NCI-H69 (cell line): ENCODE results near the gene FEZ2.

ENCODE experiments used
- DNase-seq: peaks from one replicate; lab custom pipeline; 2025; lab: John Stamatoyannopoulos, UW

FEZ2 gene

DNA sequence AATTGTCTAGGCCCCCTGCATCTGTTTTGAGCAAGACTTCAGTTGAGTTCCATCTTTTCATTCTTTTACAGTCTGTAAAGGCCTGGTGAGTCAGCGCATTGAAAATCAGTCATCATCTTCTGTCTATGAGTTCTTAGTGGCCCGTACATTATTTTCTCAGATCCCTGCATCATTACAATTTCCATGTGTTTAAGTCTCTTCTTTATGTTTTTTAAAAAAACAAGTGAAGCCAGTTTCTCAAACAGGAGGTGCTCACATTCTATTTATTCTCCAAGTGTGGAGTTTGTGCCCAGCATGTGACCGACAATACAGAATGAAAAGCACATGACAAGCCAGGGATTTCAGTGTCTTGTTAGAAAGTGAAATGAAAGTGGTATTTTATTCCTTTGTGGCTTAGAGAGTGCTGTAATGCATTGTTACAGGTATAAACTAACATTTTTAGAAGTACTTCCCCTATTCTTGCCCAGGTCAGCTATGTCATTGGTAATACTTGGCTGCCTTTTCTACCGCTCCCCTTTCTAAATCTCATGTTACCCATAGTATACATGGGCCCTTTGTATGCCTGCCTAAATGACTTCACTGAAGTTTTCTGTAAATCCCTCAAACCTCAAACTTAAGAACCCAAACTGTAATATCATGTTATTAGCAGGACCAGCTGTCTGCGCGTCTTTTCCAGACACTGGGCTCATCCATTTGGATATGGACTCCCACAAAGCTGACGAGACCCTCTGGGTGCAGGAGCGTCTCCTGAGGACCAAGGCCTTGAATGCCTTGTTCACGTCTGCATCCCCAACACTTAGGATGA is 67.6 kb downstream of the FEZ2 start:
- no peak for DNase-seq

DNA sequence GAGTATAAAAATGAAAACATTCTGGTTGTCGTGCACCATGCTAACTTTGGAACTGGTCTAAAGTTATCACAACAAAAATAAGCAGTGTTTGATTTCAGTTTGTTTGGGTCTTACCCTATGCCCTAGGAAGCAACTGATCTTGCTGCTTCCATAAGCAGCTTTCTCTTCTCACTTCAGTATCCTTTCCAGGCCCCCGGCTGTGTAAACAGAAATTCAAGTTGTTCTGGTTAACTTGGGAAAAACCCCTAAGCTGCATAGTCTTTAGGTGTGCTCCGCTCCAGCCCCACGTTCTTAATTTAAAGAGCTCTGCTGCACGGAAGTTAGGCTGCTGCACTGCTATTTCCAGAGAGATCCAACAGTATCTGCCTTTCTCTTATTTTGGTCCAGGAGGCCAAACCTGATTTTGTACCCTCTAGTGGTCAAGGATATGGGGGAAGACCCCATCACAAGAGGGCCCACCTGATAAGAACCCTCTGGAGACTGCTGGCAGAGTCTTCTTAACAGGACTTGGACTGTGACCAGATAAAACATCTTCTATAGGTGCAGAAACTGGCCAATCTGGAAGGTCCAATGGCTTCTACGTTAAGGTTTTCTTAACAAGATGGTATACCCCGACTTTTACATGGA is 69.1 kb downstream of the FEZ2 start:
- DNase-seq: no peak

DNA sequence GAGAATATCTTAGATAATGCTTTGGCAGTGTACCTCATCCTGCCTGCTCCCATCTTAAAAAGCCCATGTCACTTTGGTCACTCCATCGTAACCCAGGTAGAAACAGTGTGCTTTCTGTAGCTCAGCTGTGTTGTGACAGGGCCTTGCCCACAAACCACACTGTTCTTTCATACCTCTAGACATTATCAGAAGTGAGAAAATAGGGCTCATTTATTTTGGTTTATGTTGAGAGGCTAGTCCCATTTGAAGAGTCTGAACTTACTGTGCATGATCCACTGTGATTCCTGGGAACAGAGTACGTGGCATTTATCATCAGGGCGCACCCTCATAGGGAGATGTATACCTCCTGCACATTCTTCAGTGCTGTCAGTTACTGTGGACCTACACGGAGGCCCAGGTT is 69.7 kb downstream of the FEZ2 start:
- no peak for DNase-seq

DNA sequence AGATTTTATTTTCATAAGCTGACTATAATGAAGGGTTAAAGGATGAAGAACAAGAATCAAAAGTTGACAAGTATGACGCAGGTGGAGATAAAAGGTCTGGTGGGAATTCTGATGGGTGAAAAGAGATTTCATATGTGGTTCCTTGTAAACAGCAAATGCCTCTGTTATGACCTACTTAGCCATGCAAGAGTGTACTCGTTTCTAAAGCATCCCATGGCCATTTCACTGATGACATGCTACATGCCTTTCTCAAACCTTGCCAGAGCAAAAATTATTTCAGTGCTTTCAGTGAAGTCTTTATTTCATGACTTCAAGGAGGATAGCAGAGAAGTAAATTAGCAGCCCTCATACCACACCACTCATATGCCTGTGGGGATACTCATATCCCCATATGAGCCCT is 71.7 kb downstream of the FEZ2 start:
- DNase-seq: no peak

DNA sequence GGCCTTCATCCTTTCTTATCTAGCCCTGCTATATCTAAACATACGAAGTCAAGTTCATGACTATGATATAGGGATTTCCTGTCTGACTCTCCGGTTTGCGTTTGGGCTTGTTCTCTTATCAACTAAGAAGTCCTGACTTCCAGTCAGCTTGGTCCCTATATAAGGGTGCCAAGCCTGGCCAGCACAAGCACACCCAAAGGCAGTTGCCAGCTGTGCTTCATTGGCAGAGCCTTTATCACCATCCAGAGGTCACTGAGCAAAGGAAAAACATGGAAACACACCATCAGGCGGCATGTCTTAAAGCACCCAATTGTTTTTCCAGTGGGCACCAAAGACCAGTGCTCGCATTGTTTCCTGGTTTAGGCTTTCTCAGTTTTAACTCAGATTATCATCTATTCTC is 72.7 kb downstream of the FEZ2 start:
- DNase-seq: no peak

DNA sequence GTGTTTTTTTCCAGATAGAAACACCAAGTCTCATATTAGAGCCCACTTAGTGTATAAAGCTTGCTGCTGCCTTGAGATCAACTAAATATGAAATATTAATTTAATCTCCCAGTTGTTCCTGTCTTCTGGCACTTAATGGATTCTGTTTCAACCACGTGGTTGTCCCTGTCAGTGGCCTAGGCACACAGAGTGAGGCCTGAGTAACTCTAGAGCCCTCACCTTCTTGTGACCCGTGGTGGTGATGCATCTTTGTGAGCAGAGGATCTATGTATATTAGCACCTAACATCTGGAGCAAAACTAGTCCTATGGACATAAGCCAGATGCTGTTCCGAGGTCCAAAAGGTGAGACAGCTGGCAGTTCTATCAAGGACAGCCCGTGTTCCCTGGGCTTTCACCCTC is 74.8 kb downstream of the FEZ2 start:
- DNase-seq: no peak

DNA sequence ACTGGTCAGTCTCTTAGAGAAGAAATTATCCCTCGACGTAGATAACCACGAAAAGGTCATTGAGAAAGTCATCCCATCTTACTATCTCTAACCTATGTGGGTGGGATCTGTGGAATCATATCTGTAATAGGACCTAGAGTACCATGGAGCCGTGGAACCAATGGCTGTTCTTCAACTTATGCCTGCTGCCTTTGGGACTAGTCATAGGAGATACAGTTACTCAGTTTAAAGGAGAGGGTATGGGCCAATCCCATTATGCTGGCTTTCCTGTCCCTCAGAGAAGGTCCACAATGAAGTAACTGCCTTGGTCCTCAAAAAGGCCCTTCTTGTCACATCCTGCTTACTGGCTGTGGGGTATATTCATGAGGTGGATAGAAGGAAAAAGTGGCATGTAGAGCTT is 77.5 kb downstream of the FEZ2 start:
- DNase-seq: no peak

DNA sequence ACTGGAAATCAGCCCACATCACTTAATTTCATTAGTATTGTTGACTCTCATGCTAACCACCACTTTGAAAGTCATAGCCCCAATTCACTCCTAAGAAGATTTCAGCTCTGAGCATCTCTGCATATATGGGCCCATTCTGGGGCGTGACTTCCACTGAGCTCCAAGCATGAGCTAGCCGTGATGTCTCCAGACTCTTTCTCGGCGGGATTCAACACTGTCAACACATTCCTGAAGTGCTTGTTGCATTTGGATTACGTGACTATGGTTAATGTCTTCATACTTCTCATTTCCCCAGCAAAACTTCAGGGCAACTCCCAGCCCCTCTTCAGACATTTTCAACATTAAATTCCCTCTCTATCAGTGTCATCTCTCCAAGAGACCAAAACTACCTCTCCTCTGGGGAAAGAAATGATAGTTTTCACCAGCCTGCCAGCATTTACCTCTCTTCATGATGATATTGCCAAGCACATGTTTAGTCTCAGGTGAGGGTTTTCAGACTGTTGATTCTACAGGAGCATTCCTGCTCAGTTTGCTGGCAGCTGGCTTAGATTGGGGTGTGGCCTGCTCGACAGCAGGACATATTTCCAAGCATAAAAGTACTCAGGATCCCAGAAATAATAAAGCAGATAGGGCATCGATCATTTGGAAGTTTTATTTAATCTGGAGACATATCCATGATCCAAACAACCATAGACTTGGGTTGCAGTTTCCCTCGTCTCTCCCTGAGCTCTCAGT is 81.7 kb downstream of the FEZ2 start:
- DNase-seq: no peak

DNA sequence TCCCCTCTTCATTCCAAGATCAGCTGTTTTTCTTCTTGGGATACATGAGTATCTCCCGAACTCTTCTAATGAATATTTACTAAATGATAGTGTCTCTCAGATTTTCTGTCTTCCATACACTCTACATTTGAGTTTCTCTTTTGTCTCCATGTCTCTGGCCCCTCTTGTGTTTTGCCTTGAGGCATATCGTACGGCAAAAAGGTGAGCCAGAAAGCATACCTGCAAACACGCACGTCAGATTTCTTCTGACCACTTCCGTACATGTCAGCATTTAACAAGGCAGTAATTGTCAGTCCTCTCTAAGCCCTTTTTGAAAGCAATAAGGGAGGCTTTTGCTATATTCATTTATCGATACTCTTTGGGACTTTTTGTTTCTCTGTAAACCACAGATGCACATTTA is 82.4 kb downstream of the FEZ2 start:
- DNase-seq: no peak

DNA sequence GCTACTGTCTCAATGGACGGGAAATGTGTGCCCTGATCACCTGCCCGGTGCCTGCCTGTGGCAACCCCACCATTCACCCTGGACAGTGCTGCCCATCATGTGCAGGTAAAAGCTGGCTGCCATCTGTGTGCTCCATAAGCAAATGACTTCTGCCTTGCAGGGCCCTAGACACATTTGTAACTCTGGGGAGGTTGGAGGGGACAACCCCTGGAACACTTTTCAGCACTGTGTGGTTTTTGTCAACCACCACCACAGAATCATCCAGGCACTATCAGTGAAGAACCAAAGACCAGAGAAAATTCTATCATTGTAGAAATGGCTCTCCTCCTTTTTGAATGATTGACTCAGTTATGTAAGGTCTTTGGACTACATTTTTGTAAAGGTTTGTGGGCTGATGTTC is 84.3 kb downstream of the FEZ2 start:
- no peak for DNase-seq

DNA sequence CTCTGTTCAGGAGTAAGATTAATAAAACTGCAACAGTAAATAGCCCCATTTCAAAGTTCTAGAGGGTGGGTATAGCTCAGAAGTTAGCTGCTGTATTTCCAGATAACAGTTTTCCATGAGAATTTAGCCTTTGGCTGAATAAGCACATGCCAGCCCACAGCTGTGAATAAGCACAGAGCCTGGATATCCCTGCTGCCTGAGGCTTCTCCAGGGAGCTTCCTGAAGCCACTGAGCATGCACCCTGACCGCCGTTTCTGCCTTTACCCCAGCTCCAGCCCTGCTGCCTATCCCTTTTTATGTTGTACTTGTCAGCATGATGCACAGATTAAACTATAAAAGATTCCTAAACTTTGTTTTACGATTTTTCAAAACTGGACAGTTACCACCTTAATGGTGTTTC is 85.3 kb downstream of the FEZ2 start:
- no peak for DNase-seq

DNA sequence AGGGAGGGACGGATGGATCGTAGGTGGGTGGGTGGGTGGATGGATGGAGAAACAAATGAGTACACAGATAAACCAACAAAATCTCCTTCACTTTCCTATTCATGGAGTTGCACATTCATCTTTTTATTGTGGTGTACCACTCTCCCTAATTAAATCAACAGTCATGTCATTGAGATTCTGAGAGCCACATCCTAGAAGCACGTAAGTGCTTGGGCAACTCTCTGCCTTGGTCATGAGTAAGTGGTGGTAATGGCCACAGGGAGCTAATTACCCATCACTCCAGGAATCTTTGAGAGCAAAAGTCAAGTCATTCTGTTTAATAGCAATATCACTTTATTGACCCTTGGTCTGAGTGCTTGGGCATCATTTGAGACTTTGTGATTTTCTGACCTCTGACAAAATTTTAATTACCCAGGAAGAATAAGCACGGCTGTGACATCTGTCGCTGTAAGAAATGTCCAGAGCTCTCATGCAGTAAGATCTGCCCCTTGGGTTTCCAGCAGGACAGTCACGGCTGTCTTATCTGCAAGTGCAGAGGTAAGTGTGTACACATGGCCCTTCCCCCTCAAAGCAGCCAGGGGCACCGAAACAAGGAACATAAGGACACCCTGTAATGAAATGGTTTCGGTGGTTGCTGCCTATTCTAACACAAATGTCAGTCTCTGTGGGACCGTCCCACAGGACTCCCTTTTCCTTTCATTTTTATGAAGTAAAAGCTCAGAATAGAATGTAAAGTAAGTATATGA is 85.9 kb downstream of the FEZ2 start:
- DNase-seq: peak; percentile 42

DNA sequence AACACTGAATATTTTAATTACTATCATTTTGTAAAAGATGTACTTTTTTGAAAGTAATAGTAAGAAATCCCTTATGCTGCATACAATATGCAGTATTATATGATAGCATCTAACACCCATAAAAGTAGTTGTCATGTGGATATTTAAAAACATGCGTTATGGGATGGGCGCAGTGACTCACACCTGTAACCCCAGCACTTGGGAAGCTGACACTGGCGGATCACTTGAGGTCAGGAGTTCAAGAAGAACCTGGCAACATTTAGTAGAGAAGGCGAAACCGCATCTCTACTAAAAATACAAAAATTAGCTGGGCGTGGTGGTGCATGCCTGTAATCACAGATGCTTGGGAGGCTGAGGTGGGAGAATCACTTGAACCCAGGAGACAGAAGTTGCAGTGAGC is 88.9 kb downstream of the FEZ2 start:
- DNase-seq: no peak

DNA sequence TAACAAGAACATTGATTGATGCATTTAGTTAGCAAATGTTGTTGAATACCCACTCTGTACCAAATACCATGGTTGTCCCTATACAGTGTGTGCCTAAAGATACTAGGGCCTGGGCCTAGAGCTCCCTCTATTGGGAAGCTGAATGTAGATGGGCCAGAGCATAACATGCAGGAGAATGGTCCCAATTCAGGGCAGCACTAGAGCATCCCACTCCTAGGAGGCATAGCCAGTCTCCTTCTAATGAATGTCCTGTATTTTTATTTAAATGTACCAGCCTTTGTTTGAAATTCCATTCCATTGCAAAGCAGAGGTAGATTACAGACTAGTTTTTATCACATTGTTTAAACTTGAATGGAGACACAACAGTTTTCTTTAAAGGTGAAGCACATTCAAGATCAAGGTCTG is 90.6 kb downstream of the FEZ2 start:
- peak; percentile 69 for DNase-seq
